Natural killer cell treated with Interleukin-12 subunit alpha and Interleukin-12 subunit beta and Interleukin-15 and Interleukin-18, amount 100 ng/mL, for 72 hours (primary cell): ENCODE results near the gene MYO15A. TPM values are rescaled to one million over a fixed set of nuclear protein-coding genes. Genes with fewer than 3 reads are reported as not detected.

Experiments used
- ATAC-seq, 2 donors: fragments of 150-1000 bp; cut with Tn5 transposase in 1 of 2; sonication (Bioruptor Pico), chemical (Tn5 transposase) in 1 of 2; 2 replicates each; pipeline ENCODE4 v1.10.0; 2021
- DNase-seq: peaks from one replicate; pipeline ENCODE4 v3.0.0; 2022; ENCODE audit warnings: low spot score
- H3K27ac Mint-ChIP-seq, 2 donors: 1 replicate in 1 of 2; 2 replicates in 1 of 2; pipeline ENCODE4 v1.8.0; 2022; ENCODE audit warnings: mixed read lengths in 2 of 2, mild to moderate bottlenecking in 1 of 2, moderate library complexity in 1 of 2
- H3K27me3 Mint-ChIP-seq, 2 donors: 1 replicate in 1 of 2; 2 replicates in 1 of 2; pipeline ENCODE4 v1.8.0; 2022; ENCODE audit warnings: mixed read lengths in 2 of 2
- H3K36me3 Mint-ChIP-seq: one replicate; pipeline ENCODE4 v1.8.0; 2022; ENCODE audit warnings: mixed read lengths
- H3K4me1 Mint-ChIP-seq, 2 donors: 1 replicate in 1 of 2; 2 replicates in 1 of 2; pipeline ENCODE4 v1.8.0; 2022; ENCODE audit warnings: low read depth in 2 of 2, mixed read lengths in 2 of 2, mild to moderate bottlenecking in 1 of 2
- H3K4me3 Mint-ChIP-seq: one replicate; pipeline ENCODE4 v1.8.0; 2022; ENCODE audit warnings: mixed read lengths
- H3K9me3 Mint-ChIP-seq: 2 replicates; pipeline ENCODE4 v1.8.0; 2022; ENCODE audit warnings: mixed read lengths
- total RNA-seq, 2 donors: library from RNA; stranded (reverse); gene quantifications; one replicate each; pipeline ENCODE4 v1.2.3, GENCODE V29; 2022

Gene MYO15A
- total RNA-seq, 2 donors from 2014 or later = 1.0 to 2.0 TPM

GRCh38 chr17:18182978-18183333 lies 74.4 kb downstream of the MYO15A start:
- Mint-ChIP-seq H3K36me3 (peaks cover 5% of the 10 kb centered on the region), H3K9me3 (no peaks in the 10 kb centered on the region), H3K4me1 (peaks cover 33 to 43% of the 10 kb centered on the region in 2 donors)

DNA sequence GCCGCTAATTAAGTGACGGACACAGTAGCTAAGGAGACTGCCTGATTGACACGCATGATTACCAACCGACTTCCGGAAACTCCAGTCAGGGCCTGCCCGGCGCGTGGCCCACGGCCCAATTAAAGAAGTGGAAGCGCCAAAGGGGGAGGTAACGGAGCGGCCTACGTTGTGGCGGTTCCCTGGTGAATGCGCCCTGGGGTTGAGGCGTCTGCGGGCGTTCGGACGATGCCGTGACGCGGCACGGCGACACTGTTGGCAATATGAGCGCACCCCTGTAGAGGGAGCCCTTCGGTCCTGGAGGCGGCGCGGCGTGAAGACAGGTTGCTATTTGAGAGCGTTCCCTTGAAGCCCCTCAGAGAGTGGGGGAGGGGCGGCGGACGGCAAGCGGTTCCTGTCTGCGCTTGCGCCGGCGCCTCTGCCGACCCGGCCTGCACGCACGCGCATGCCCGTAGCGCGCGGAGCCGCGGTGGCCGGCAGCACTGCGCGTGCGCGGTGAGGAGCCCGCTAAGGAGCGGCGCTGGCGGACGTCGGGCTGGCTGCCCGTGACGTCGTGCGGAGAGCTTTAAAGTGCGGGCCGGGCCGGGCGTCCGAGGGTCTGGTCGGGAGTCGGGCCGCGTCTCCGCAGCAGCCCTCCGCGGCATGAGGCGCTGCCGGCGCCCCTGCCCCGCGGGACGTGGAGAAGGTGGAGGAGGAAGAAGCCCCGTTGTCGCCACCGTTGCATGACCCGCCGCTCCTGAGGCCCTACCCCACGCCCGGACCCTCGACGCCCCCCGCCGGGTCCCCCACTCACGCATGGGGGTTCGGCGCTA lies 75.0 kb downstream of the MYO15A start, which contains the start of gene ALKBH5:
Gene ALKBH5 (plus strand): TSS at position 495 of the 809 bp plus-strand sequence. CDS start 416 bp downstream, outside the sequence.
- DNase-seq (peak; percentile 98), ATAC-seq (peak; percentile 94 to 96)
- Mint-ChIP-seq H3K4me1 (peaks cover 39 to 49% of the 10 kb centered on the region in 2 donors), H3K36me3 (peaks cover 11% of the 10 kb centered on the region), H3K27ac (peak within 1 kb of the TSS; percentile 98 to 99), H3K9me3 (no peaks in the 10 kb centered on the region), H3K4me3 (peak within 1 kb of the TSS; percentile 93), H3K27me3 (no peaks in the 10 kb centered on the region)

More at GRCh38 chr17:18182978-18183333, 74.4 kb downstream of the MYO15A start:
- H3K27me3 Mint-ChIP-seq = no peaks in the 10 kb centered on the region
- H3K4me3 Mint-ChIP-seq = peak overlapping the region; percentile 93
- peak overlapping the region; percentile 98 to 99 for H3K27ac Mint-ChIP-seq
- ATAC-seq = peak; percentile 56 to 71
- peak; percentile 92 for DNase-seq

GRCh38 chr17:18184143-18185031 lies 75.8 kb downstream of the MYO15A start:
- DNase-seq = peak; percentile 75
- Mint-ChIP-seq H3K27ac (peak overlapping the region; percentile 92 to 98), H3K4me1 (peaks cover 41 to 50% of the 10 kb centered on the region in 2 donors), H3K9me3 (no peaks in the 10 kb centered on the region), H3K36me3 (peaks cover 11% of the 10 kb centered on the region), H3K4me3 (peak overlapping the region; percentile 93), H3K27me3 (no peaks in the 10 kb centered on the region)
- peak; percentile 1 to 34 for ATAC-seq

DNA sequence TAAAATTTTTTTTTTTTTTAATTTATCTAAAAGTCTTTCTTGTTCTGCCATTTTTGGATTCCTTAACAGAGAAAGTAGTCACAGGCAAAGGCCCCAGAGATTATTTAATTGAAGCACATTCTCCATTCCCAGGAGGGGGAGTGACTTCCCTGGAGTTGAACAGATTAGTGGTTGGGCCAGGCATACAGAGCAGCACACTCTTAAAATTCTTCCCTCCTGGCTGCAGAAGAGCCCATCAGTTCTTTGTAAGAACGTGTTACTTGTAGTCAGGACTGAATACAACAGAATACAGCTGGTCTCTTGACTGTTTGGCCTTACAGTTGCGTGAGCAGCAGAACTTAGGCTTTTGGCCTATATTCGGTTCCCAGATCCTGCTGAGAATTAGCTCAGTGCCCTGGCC lies 76.8 kb downstream of the MYO15A start:
- H3K36me3 Mint-ChIP-seq = peaks cover 11% of the 10 kb centered on the region
- H3K27ac Mint-ChIP-seq = peak overlapping the region; percentile 92 to 98
- H3K4me1 Mint-ChIP-seq = peaks cover 51% of the 10 kb centered on the region in 2 donors
- DNase-seq (no peak), ATAC-seq (no peak)
- H3K9me3 Mint-ChIP-seq = no peaks in the 10 kb centered on the region
- no peaks in the 10 kb centered on the region for H3K27me3 Mint-ChIP-seq
- H3K4me3 Mint-ChIP-seq = peak overlapping the region; percentile 93

- Mint-ChIP-seq H3K9me3 (no peaks in the 10 kb centered on the region), H3K36me3 (peaks cover 11% of the 10 kb centered on the region), H3K4me1 (peaks cover 56 to 57% of the 10 kb centered on the region in 2 donors), H3K27me3 (no peaks in the 10 kb centered on the region), H3K4me3 (peak overlapping the region; percentile 93), H3K27ac (peak overlapping the region; percentile 92 to 98)
- no peak for DNase-seq
- ATAC-seq = no peak
These were observed 77.5 kb downstream of the MYO15A start for GRCh38 chr17:18185832-18186626.

DNA sequence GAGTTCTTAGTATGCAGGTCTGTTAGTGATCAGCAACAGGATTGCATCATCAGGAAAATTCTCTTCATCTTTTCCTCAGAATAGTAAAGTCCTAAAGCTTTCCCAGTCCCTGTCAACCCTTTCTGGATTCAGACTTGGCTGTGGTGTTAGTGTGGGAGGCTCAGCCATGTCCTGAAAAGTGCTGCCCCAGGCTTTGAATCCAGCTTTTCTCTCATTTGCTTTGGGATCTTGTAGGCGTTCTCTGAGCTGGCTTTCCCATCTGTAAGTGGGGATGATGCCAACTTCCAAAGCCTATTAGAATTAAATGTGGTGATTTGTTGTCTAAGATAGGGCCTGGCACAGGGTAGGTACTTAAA lies 78.0 kb downstream of the MYO15A start:
- Mint-ChIP-seq H3K4me3 (peak overlapping the region; percentile 93), H3K4me1 (peaks cover 62% of the 10 kb centered on the region in 2 donors), H3K27me3 (no peaks in the 10 kb centered on the region)

DNA sequence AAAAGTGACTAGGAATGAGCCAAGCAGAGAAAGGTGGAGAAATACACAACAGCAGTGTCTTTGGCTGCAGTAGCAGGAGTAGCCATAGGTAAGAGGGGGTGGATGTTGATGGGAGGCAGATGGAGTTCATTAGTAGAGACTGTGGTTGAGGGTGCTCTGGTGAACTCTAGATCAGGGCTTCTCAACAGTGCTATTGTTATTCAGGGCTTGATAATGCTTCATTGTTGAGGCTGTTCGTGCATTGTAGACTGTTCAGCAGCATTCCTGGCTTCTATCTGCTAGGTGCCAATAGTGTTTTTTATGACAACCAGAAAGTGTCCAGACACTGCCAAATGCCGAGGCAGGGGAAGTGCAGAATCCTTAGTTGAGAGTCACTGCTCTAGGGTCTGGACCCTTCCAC lies 78.7 kb downstream of the MYO15A start:
- ATAC-seq (no peak), DNase-seq (no peak)
- Mint-ChIP-seq H3K36me3 (peaks cover 11% of the 10 kb centered on the region), H3K4me3 (peak overlapping the region; percentile 93), H3K27ac (peak overlapping the region; percentile 92 to 98), H3K9me3 (no peaks in the 10 kb centered on the region), H3K27me3 (no peaks in the 10 kb centered on the region), H3K4me1 (peaks cover 58 to 62% of the 10 kb centered on the region in 2 donors)

More for the DNA sequence above, 78.0 kb downstream of the MYO15A start:
- ATAC-seq = no peak
- peak overlapping the region; percentile 92 to 98 for H3K27ac Mint-ChIP-seq
- no peak for DNase-seq
- H3K9me3 Mint-ChIP-seq = no peaks in the 10 kb centered on the region
- peaks cover 11% of the 10 kb centered on the region for H3K36me3 Mint-ChIP-seq

GRCh38 chr17:18187821-18188761 lies 79.5 kb downstream of the MYO15A start:
- Mint-ChIP-seq H3K36me3 (peaks cover 11% of the 10 kb centered on the region), H3K4me1 (peaks cover 54 to 62% of the 10 kb centered on the region in 2 donors), H3K27me3 (no peaks in the 10 kb centered on the region), H3K4me3 (peak overlapping the region; percentile 93), H3K27ac (peak overlapping the region; percentile 58 to 98), H3K9me3 (no peaks in the 10 kb centered on the region)
- no peak for DNase-seq
- no peak for ATAC-seq

DNA sequence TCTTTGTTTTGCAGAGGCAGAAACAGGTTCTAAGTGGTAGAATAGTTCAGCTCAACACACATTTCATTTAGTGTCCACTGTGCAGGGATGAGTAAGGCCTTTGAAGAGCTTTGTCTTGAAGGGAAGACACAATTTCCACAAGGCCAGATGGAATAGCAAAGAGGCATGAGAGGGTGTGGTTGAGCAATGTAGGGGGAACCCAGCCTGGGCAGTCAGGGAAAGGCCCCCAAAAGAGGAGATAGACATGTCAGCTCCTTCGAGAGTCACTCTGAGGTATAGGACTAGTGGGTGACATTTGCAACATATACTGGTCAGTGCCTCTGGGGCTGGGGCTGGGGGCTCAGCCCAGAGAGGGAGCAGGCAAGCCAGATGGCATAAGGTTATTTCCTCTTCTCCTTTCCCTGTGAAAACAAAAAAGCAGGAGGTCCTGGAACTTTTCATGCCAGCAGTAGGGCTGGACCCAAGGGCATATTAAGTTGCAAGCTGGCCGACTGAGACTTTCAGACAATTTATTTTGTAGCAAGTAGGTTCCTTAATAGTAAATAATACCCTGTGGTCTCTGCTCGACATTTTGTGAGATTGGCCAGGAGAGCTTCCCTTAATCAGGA lies 82.2 kb downstream of the MYO15A start:
- Mint-ChIP-seq H3K36me3 (peaks cover 11% of the 10 kb centered on the region), H3K4me1 (peaks cover 56 to 59% of the 10 kb centered on the region in 2 donors), H3K27me3 (no peaks in the 10 kb centered on the region), H3K27ac (peak overlapping the region in 1 of 2 donors; percentile 77), H3K4me3 (peak overlapping the region; percentile 17), H3K9me3 (no peaks in the 10 kb centered on the region)
- no peak for DNase-seq
- peak in 1 of 2 donors; percentile 55 for ATAC-seq

DNA sequence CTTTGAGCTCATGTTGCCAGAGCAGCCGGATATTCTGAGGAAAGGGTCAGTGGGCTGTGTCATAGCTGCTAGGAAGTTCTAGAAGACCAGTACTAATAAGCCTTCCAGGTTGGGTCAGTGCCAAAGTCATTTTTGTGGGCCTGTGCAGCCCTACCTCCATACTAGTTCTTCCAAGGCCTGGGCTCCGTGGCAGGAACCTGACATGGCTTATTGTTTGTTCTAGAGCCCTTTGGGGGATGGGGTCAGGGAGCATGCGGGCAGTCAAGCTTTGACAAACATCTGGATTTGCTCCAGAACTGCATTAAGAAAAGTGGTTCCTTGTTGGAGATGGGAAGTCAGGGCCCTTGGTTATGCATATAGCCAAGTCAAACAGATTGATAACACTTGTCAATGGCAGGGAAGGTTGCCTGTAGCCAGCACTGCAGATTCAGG lies 82.7 kb downstream of the MYO15A start:
- no peaks in the 10 kb centered on the region for H3K27me3 Mint-ChIP-seq
- ATAC-seq (no peak), DNase-seq (no peak)
- H3K9me3 Mint-ChIP-seq = no peaks in the 10 kb centered on the region
- H3K36me3 Mint-ChIP-seq = peaks cover 11% of the 10 kb centered on the region
- H3K27ac Mint-ChIP-seq = peak overlapping the region in 1 of 2 donors; percentile 77
- no peak overlapping the region for H3K4me3 Mint-ChIP-seq
- H3K4me1 Mint-ChIP-seq = peaks cover 51 to 54% of the 10 kb centered on the region in 2 donors

- peaks cover 44 to 47% of the 10 kb centered on the region in 2 donors for H3K4me1 Mint-ChIP-seq
- H3K4me3 Mint-ChIP-seq = no peak overlapping the region
- DNase-seq = no peak
- H3K27me3 Mint-ChIP-seq = no peaks in the 10 kb centered on the region
- H3K27ac Mint-ChIP-seq = no peak overlapping the region
- no peaks in the 10 kb centered on the region for H3K9me3 Mint-ChIP-seq
- ATAC-seq = peak in 1 of 2 donors; percentile 29
- peaks cover 8% of the 10 kb centered on the region for H3K36me3 Mint-ChIP-seq
These were observed 83.4 kb downstream of the MYO15A start for GRCh38 chr17:18191967-18192366.

- H3K4me3 Mint-ChIP-seq = no peak overlapping the region
- H3K27ac Mint-ChIP-seq = no peak overlapping the region
- H3K36me3 Mint-ChIP-seq = peaks cover 9% of the 10 kb centered on the region
- no peak for DNase-seq
- no peak for ATAC-seq
- H3K27me3 Mint-ChIP-seq = no peaks in the 10 kb centered on the region
- H3K4me1 Mint-ChIP-seq = peaks cover 44 to 51% of the 10 kb centered on the region in 2 donors
- H3K9me3 Mint-ChIP-seq = no peaks in the 10 kb centered on the region
These were observed 85.8 kb downstream of the MYO15A start for GRCh38 chr17:18194394-18194793.
